Hepatocyte (in vitro differentiated cells): ENCODE results near the gene CLSTN3. TPM values are rescaled to one million over a fixed set of nuclear protein-coding genes. Genes with fewer than 3 reads are reported as not detected.

Experiments used
- DNase-seq: peaks from one replicate; pipeline ENCODE4 v3.0.0-alpha.2; 2016; ENCODE audit warnings: low spot score
- H2AFZ ChIP-seq: fragments of 200-600 bp; sonication (generic); 2 replicates; pipeline ENCODE4 v1.6.0; 2016; ENCODE audit warnings: antibody characterized with exemption, mild to moderate bottlenecking
- H3K27ac ChIP-seq: fragments of 200-600 bp; sonication (generic); 2 replicates; pipeline ENCODE4 v1.5.1; 2016; ENCODE audit warnings: mild to moderate bottlenecking
- H3K27me3 ChIP-seq: fragments of 200-600 bp; sonication (generic); 2 replicates; pipeline ENCODE4 v1.6.1; 2016
- H3K36me3 ChIP-seq: fragments of 200-600 bp; sonication (generic); replicated peaks from 2 replicates; pipeline ENCODE4 v1.5.1; 2016; ENCODE audit warnings: low read depth; ENCODE audit not compliant: insufficient read depth
- H3K4me1 ChIP-seq: fragments of 200-600 bp; sonication (generic); 2 replicates; pipeline ENCODE4 v1.5.1; 2016; ENCODE audit warnings: mild to moderate bottlenecking, moderate library complexity; ENCODE audit not compliant: insufficient read depth
- H3K4me2 ChIP-seq: fragments of 200-600 bp; sonication (generic); 2 replicates; pipeline ENCODE4 v1.6.0; 2016
- H3K4me3 ChIP-seq: fragments of 200-600 bp; sonication (generic); 2 replicates; pipeline ENCODE4 v1.5.1; 2016; ENCODE audit warnings: mild to moderate bottlenecking
- H3K79me2 ChIP-seq: fragments of 200-600 bp; sonication (generic); 2 replicates; pipeline ENCODE4 v1.6.0; 2017; ENCODE audit warnings: mild to moderate bottlenecking
- H3K9me2 ChIP-seq: fragments of 200-600 bp; sonication (generic); replicated peaks from 2 replicates; pipeline ENCODE4 v1.6.0; 2017; ENCODE audit warnings: mild to moderate bottlenecking; ENCODE audit not compliant: insufficient read depth
- H3K9me3 ChIP-seq: fragments of 200-600 bp; sonication (generic); 2 replicates; pipeline ENCODE4 v1.5.1; 2016; ENCODE audit warnings: low read depth, mild to moderate bottlenecking
- H4K20me1 ChIP-seq: fragments of 200-600 bp; sonication (generic); 2 replicates; pipeline ENCODE4 v1.6.0; 2016; ENCODE audit warnings: mild to moderate bottlenecking; ENCODE audit not compliant: insufficient read depth, poor library complexity, severe bottlenecking
- CTCF ChIP-seq: fragments of 200-600 bp; sonication (generic); IDR thresholded peaks from 2 replicates; pipeline ENCODE4 v1.5.1; 2016; ENCODE audit warnings: antibody characterized with exemption, mild to moderate bottlenecking; ENCODE audit not compliant: poor library complexity
- EZH2 ChIP-seq: fragments of 200-600 bp; sonication (generic); IDR thresholded peaks from 2 replicates; pipeline ENCODE4 v1.6.1; 2016; ENCODE audit warnings: antibody characterized with exemption, mild to moderate bottlenecking, borderline replicate concordance
- EZH2phosphoT487 ChIP-seq: fragments of 200-600 bp; sonication (generic); IDR thresholded peaks from one replicate; pipeline ENCODE4 v1.6.1; 2018; ENCODE audit warnings: antibody characterized with exemption, mild to moderate bottlenecking, low read depth, moderate library complexity; ENCODE audit not compliant: unreplicated experiment, severe bottlenecking
- WGBS: methylation state at CpG from one replicate; pipeline ENCODE4 v1.1.6; 2016; ENCODE audit warnings: low lambda C conversion rate; ENCODE audit errors: missing lambda C conversion rate; 5-methylcytosine and 5-hydroxymethylcytosine counted together
- polyA plus RNA-seq: library from polyadenylated mRNA; unstranded; fragments of >200 nt; fragmentation: Nextera tagmentation; extraction: Ambion mirVana; gene quantifications from 2 replicates; pipeline ENCODE4 v1.2.1, GENCODE V29; 2016
- total RNA-seq: library from RNA; depleted of rRNA; stranded (reverse); fragments of >200 nt; gene quantifications from 2 replicates; pipeline ENCODE4 v1.2.3, GENCODE V29; 2014

Gene CLSTN3
- total and polyA plus RNA-seq, 2 experiments from 2014 or later: 37.8 to 57.0 TPM

- Histone ChIP-seq H3K4me2 (peak overlapping the region; percentile 100), H3K9me3 (no peaks in the 10 kb centered on the region), H2AFZ (peak overlapping the region; percentile 27), H3K79me2 (peaks cover 7% of the 10 kb centered on the region), H4K20me1 (no peaks in the 10 kb centered on the region), H3K4me1 (peaks cover 6% of the 10 kb centered on the region), H3K9me2 (no peaks in the 10 kb centered on the region), H3K27me3 (no peaks in the 10 kb centered on the region), H3K36me3 (no peaks in the 10 kb centered on the region), H3K27ac (peak overlapping the region; percentile 89), H3K4me3 (peak overlapping the region; percentile 50)
- WGBS: 2% methylated on average over 24 of the region's 32 CpGs
- no peak for TF ChIP-seq EZH2
- no peak for TF ChIP-seq EZH2phosphoT487
- DNase-seq: peak; percentile 81
These were observed 730 bp downstream of the CLSTN3 start for GRCh38 chr12:7130701-7131501.

- 37% methylated on average over 3 of the region's 7 CpGs for WGBS
- Histone ChIP-seq H3K4me3 (peak overlapping the region; percentile 50), H4K20me1 (no peaks in the 10 kb centered on the region), H3K9me2 (no peaks in the 10 kb centered on the region), H3K4me2 (peak overlapping the region; percentile 100), H3K27ac (no peak overlapping the region), H3K4me1 (peaks cover 6% of the 10 kb centered on the region), H3K27me3 (no peaks in the 10 kb centered on the region), H2AFZ (no peak overlapping the region), H3K79me2 (peaks cover 7% of the 10 kb centered on the region), H3K36me3 (no peaks in the 10 kb centered on the region), H3K9me3 (no peaks in the 10 kb centered on the region)
- no peak for TF ChIP-seq EZH2phosphoT487
- no peak for TF ChIP-seq CTCF
- no peak for TF ChIP-seq EZH2
- no peak for DNase-seq
These were observed 1.3 kb downstream of the CLSTN3 start for GRCh38 chr12:7131502-7131866.

GRCh38 chr12:7134396-7135166, 4.4 kb downstream of the CLSTN3 start:
- Histone ChIP-seq H4K20me1 (no peaks in the 10 kb centered on the region), H3K27ac (no peak overlapping the region), H2AFZ (no peak overlapping the region), H3K9me2 (no peaks in the 10 kb centered on the region), H3K9me3 (no peaks in the 10 kb centered on the region), H3K4me1 (peaks cover under 1% of the 10 kb centered on the region), H3K36me3 (no peaks in the 10 kb centered on the region), H3K4me3 (no peak overlapping the region), H3K79me2 (peaks cover 7% of the 10 kb centered on the region), H3K27me3 (no peaks in the 10 kb centered on the region), H3K4me2 (no peak overlapping the region)
- WGBS: 90% methylated on average over 12 of the region's 12 CpGs
- no peak for DNase-seq
- TF ChIP-seq EZH2 (no peak), CTCF (no peak), EZH2phosphoT487 (no peak)

- Histone ChIP-seq H3K4me2 (no peak overlapping the region), H3K4me3 (no peak overlapping the region), H2AFZ (no peak overlapping the region), H3K9me2 (no peaks in the 10 kb centered on the region), H4K20me1 (no peaks in the 10 kb centered on the region), H3K4me1 (no peaks in the 10 kb centered on the region), H3K36me3 (no peaks in the 10 kb centered on the region), H3K27me3 (no peaks in the 10 kb centered on the region), H3K9me3 (no peaks in the 10 kb centered on the region), H3K79me2 (peaks cover 7% of the 10 kb centered on the region), H3K27ac (no peak overlapping the region)
- no peak for DNase-seq
- WGBS: 98% methylated on average over 7 of the region's 7 CpGs
- TF ChIP-seq EZH2: no peak
- no peak for TF ChIP-seq CTCF
- no peak for TF ChIP-seq EZH2phosphoT487
These were observed 5.9 kb downstream of the CLSTN3 start for GRCh38 chr12:7136071-7136470.
